22Rv1 (cell line): ENCODE results near the gene BRD7.

Experiments used
- ZFX ChIP-seq: fragments of 450-650 bp; IDR thresholded peaks from 2 replicates; pipeline ENCODE4 v1.6.1; 2017; ENCODE audit warnings: antibody characterized with exemption, borderline replicate concordance
- TF ChIP-seq, protein P1 (sequence below): fragments of 450-650 bp; IDR thresholded peaks from 2 replicates; pipeline ENCODE4 v1.5.1; 2017; ENCODE audit warnings: mild to moderate bottlenecking

GRCh38 chr16:50292566-50292948, 76.2 kb downstream of the BRD7 start:
- TF ChIP-seq, protein P1, sequence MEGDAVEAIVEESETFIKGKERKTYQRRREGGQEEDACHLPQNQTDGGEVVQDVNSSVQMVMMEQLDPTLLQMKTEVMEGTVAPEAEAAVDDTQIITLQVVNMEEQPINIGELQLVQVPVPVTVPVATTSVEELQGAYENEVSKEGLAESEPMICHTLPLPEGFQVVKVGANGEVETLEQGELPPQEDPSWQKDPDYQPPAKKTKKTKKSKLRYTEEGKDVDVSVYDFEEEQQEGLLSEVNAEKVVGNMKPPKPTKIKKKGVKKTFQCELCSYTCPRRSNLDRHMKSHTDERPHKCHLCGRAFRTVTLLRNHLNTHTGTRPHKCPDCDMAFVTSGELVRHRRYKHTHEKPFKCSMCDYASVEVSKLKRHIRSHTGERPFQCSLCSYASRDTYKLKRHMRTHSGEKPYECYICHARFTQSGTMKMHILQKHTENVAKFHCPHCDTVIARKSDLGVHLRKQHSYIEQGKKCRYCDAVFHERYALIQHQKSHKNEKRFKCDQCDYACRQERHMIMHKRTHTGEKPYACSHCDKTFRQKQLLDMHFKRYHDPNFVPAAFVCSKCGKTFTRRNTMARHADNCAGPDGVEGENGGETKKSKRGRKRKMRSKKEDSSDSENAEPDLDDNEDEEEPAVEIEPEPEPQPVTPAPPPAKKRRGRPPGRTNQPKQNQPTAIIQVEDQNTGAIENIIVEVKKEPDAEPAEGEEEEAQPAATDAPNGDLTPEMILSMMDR = no peak
- TF ChIP-seq ZFX = no peak
